ENCODE results near the gene TIMM23B. TPM values are rescaled to one million over a fixed set of nuclear protein-coding genes. Genes with fewer than 3 reads are reported as not detected.
"Not testable (repeated sequence)": the region's sequence is repeated elsewhere in the genome, so short reads cannot be mapped to it uniquely, and the experiment has no call there.

Gene TIMM23B, protein sequence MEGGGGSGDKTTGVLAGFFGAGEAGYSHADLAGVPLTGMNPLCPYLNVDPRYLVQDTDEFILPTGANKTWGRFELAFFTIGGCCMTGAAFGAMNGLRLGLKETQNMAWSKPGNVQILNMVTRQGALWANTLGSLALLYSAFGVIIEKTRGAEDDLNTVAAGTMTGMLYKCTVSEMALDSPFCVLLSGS
- 10 to 100 TPM; 16.8 to 36.1 (median 24.8) TPM for total RNA-seq

DNA sequence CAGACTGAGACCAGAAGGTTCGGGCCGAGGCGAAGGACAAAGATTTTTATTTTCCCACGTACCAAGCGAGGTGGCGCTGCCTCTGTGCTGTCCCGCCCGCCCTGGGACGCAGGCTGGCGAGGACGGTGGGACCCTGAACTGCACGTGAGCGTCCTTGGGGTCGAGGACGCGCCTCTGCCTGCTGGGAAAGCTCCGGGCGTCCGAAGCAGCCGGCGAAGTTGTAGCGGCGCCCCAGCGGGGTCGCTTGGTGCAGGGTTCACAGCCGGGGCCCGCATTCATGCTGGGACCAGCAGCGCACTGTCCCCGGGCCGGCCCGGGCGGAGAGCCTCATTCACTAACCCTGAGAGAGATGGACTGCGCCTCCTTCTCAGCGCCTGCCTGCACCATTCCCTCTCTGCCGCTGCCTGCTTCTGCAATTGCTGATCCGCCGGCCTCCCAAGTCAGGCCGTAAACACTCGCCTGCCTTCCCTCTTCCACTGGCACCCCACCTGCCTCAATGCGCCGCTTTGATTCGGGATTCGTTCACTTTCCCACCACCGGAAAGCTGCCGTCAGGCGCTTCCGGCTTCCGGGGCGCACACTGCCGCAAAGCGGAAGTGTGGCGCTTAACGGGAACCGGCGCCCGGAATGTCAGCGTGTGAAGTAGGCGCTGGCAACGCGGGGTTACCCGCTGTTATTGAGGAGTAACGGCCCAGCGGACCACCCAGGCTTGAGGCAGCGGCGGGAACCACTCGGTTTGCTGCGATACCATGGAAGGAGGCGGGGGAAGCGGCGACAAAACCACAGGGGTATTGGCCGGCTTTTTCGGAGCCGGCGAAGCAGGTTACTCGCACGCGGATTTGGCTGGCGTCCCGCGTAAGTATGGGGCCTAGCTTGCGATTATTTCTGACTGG, at the start of gene TIMM23B, which contains the start of gene PARG:
Gene TIMM23B, plus strand, starts transcription at position 607 of the 892 bp plus-strand sequence. Its CDS starts 142 bp downstream, at position 749.
Gene PARG, minus strand, starts transcription at position 581 of the 892 bp plus-strand sequence. Its CDS starts 302 bp downstream, at position 279.
- DNase-seq = peak; percentile 71 to 91 (median 85)
- Histone ChIP-seq H3K4me3 (peak within 1 kb of the TSS; percentile 76 to 92 (median 87)), H3K4me1 (peaks cover 0 to 13% (median 0%) of the 10 kb centered on the region in 4 donors), H3K27ac (peak within 1 kb of the TSS; percentile 64 to 79 (median 76))
- not testable (repeated sequence) for H3K27me3 ChIP-seq, H3K36me3 ChIP-seq, H3K9me3 ChIP-seq
- TF ChIP-seq POLR2A (IDR thresholded peaks at IDR 0.05) = peak in 1 of 2 donors; percentile 20
- TF ChIP-seq, protein P1, sequence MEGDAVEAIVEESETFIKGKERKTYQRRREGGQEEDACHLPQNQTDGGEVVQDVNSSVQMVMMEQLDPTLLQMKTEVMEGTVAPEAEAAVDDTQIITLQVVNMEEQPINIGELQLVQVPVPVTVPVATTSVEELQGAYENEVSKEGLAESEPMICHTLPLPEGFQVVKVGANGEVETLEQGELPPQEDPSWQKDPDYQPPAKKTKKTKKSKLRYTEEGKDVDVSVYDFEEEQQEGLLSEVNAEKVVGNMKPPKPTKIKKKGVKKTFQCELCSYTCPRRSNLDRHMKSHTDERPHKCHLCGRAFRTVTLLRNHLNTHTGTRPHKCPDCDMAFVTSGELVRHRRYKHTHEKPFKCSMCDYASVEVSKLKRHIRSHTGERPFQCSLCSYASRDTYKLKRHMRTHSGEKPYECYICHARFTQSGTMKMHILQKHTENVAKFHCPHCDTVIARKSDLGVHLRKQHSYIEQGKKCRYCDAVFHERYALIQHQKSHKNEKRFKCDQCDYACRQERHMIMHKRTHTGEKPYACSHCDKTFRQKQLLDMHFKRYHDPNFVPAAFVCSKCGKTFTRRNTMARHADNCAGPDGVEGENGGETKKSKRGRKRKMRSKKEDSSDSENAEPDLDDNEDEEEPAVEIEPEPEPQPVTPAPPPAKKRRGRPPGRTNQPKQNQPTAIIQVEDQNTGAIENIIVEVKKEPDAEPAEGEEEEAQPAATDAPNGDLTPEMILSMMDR (IDR thresholded peaks at IDR 0.05) = peak in 1 of 6 experiments; percentile 16

DNA sequence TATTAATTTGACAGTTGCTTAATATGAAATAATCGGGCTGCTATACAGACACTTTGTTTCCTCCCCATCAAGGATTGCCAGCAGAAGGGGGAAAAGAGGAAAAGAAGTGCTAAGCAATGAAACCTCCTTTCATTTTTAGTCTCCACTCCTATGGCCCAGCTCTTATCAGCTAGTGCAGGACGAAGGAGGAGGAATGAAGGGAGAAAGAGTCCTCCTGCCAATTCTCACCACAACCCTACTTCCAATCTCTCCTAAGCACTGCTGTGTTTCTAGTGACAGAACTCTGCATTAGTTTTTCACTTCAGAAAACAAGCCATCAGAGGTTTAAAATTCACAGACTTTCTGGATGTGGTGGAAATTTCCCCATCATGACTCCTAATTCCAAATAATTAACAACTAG, 41.9 kb upstream of the TIMM23B start:
- not testable (repeated sequence) for DNase-seq, H3K27me3 ChIP-seq, H3K36me3 ChIP-seq, H3K9me3 ChIP-seq, H3K4me3 ChIP-seq, H3K27ac ChIP-seq, H3K4me1 ChIP-seq

DNA sequence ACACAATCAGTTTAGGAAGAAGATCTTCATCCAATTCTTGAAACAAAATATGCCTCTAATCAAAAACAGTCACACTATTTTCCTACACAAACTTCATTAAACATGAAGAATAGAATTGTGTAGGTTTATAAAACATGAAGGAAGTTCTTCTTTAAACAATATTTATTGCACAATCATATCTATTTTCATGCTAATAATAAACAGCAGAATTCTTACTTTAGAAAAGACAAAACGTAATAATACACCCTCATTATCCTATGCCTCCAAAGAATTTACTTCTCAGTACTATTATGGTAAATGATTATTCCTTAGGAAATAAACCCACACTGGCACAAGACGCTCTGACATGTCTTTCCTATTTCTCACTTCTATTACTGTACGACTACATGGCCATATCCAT, 41.4 kb upstream of the TIMM23B start:
- H3K27ac ChIP-seq, H3K4me3 ChIP-seq, H3K4me1 ChIP-seq, H3K27me3 ChIP-seq, H3K36me3 ChIP-seq, DNase-seq, H3K9me3 ChIP-seq: not testable (repeated sequence)

DNA sequence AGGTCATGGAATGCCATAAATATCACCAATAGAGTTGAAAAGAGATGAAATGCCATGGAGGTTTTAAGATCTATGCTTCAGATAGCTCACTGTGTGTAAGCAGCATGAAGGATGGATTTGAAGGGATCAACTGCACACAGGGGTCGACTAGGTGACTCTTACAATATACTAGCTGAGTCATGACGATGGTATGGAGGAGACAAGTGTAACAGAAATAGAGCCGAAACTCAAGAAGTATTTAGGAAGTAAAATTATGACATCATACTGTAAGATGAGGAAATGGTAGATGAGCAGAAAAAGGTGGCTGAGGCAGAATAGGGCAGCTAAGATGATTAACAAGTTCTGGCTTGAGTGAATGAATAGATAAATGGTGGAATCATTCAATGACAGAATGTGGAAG, 38.0 kb upstream of the TIMM23B start:
- H3K4me3 ChIP-seq, H3K9me3 ChIP-seq, DNase-seq, H3K4me1 ChIP-seq, H3K27ac ChIP-seq, H3K27me3 ChIP-seq, H3K36me3 ChIP-seq: not testable (repeated sequence)

DNA sequence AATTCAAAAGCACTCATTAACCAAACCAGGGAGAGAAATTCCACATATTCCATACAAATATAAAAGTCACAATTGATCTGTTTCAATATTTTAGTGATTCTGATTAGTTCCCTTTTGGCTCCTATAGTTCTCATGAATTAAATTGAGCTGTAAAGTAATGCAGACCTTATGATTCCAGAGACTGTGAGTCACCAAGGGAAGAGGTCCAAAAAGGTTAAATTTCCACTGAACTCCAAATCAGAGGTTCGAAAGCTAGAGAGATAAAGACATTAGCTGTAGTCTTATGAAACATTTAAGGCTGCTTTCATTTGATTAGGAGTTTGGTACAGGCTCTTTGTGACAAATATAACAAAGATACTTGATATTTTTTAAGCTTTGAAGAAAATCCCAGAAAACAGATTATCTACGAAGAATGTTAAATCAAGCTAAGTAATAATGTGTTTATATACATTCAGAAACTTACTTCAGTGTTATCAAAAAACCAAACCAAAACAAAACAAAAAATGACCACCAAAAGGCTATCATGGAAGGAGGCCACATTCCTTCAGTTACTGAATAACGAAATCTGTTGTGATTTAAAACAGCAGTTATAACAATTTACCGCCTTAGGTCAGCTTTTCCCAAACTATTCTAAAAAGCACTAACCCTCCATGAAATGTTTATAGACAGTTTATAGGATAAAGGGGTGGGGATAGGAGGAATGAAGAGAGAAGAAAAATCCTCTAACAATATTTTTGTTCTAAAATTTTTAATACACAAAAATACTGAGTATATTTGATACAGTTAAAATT, 33.4 kb upstream of the TIMM23B start:
- not testable (repeated sequence) for H3K9me3 ChIP-seq, H3K27ac ChIP-seq, DNase-seq, H3K4me3 ChIP-seq, H3K36me3 ChIP-seq, H3K27me3 ChIP-seq, H3K4me1 ChIP-seq

DNA sequence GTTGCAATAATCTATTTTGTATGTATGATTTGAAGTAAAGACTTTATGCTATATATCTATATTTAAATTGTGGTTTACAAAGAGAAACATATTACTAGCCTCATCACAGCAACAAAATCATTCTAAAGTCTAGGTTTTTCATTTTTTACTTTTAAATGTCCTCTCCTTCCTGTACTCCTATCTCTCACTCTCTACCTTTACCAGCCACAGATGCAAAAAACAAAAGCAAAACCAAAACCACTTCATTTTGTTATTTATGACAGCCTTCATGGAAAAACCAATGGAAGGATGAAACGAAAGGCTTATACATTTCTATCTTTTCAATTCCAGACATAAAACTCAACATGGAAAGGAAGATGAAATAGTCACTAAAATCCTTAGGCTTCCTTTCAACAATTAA, 31.6 kb upstream of the TIMM23B start:
- H3K27me3 ChIP-seq, H3K27ac ChIP-seq, H3K9me3 ChIP-seq: not testable (repeated sequence)

DNA sequence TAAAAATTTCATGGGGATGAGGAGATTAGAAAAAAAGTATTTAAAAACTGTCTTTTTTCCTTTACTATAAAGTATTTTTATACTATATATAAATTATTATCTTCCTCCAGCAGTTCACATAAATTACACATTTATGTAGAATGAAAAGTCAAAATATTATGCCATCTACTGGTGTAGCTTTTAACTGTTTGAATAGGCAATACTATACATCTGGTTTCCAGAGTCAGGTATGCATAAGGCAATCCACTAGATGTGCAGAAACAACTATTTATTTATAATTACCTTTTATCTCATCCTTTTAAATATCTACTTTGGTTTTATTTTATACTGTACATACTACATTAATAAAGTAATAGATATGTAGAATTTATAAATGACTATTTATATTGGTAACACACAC, 25.4 kb upstream of the TIMM23B start:
- H3K27ac ChIP-seq, DNase-seq, H3K36me3 ChIP-seq, H3K9me3 ChIP-seq, H3K27me3 ChIP-seq, H3K4me3 ChIP-seq, H3K4me1 ChIP-seq: not testable (repeated sequence)

More for the DNA sequence above, 31.6 kb upstream of the TIMM23B start:
- not testable (repeated sequence) for DNase-seq, H3K4me3 ChIP-seq, H3K4me1 ChIP-seq, H3K36me3 ChIP-seq

DNA sequence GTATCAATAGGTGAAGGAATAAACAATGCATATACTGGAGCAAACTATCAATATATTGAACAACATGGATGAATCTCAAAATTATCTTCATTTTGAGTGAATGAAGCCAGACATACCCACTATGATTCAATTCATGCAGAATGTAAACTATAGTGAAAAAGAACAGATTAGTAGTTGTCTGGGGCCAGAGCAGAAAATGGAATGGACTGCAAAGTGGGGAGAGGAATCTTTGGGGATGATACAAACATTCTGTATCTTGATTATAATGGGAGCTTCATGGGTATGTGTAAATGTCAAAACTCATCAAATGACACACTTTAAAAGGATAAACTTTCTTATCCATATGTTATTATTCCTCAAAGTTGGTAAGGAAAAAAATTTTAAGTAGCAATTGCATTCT, 23.9 kb upstream of the TIMM23B start:
- not testable (repeated sequence) for DNase-seq, H3K4me3 ChIP-seq, H3K36me3 ChIP-seq, H3K27ac ChIP-seq, H3K4me1 ChIP-seq, H3K27me3 ChIP-seq, H3K9me3 ChIP-seq

DNA sequence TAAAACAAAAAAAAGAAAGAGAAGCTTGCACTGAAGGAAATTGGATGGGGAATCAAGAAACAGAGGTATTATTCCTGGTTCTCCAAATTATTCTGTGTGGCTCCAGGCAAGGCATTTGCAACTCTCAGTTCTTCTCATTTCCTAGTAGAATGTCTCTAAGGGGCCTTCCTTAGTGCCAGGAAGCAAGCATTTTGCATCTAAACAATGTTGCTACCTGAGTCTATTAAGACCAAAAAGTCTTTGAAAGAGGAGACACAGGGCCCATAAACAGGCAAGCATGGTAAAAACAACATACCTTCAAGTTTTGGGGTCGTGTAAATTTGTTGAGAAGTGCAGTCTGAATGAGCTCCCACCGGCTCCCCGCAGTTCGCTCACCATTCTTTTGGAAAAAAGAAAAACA, 19.8 kb upstream of the TIMM23B start:
- H3K27ac ChIP-seq, H3K27me3 ChIP-seq, H3K36me3 ChIP-seq, H3K9me3 ChIP-seq, H3K4me1 ChIP-seq, DNase-seq, H3K4me3 ChIP-seq: not testable (repeated sequence)

DNA sequence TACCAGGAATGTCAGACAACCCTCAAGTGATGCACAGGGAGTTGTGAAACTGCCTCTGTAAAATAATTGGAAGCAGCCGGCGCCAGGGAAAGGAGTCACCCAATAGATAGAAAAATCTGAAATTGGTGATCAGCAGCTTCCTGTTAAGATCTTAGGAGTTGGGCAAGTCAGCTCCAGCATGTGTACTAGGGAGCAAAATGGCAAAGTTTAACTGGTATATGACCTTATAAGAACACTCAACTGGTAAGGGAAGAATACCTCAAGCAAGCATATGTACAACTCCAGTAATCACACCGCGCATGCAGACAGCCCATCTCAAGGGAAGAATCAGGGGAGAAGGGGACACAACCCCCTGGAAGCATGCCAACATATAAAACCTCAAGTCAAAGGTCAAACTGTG, 18.3 kb upstream of the TIMM23B start:
- H3K27me3 ChIP-seq, H3K4me3 ChIP-seq, H3K36me3 ChIP-seq, DNase-seq, H3K9me3 ChIP-seq, H3K4me1 ChIP-seq, H3K27ac ChIP-seq: not testable (repeated sequence)

DNA sequence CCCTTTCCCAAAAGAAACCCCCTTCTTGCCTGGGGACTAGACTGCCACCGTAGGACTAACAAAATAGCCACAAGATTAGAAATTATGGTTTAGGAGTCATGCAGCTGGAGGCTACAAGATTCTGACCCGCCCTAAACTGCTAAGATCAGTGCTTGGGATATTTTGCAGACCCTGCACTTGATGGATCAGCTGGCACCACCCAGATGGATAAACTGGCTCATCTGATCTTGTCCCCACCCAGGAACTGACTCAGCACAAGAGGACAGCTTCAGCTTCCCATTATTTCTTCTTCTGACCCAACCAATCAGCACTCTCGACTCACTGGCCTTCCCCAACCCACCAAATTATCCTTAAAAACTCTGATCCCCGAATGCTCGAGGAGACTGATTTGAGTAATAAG, 10.6 kb upstream of the TIMM23B start:
- DNase-seq, H3K36me3 ChIP-seq, H3K27me3 ChIP-seq, H3K9me3 ChIP-seq, H3K27ac ChIP-seq, H3K4me3 ChIP-seq, H3K4me1 ChIP-seq: not testable (repeated sequence)

DNA sequence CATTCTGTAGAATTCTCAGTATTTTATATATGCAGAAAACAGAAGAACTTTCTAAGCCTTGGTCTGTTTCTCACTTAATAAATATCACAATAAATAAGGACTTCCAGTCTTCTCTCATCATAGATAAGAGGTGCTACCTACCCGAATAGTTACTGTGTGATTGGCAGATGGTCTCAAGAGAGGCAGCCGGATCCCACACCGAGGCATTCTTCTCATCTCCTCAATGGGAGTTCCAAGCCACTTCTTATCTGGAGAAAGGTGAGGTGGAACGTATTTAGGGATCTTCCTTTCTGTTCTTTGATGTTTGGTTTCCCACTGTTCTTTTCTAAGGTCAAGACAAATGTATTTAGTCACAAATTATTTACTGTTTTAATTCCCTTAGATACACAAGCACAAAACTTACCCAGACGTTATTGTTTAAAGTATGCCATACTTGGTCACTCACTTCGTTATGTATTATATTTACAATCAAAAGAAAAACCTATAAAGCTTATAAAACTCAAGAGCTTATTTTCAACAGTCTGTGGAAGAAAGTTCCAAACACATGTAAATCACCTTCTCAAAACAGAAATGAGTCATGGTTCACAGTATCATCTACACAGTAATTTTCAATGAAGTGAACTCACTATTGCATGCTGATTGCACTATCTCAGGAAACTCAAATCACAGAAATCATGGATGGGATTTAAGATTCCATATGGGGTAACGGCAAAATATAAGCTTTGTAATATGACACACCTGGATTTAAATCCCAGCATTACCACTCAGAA, 9.7 kb upstream of the TIMM23B start:
- not testable (repeated sequence) for H3K27ac ChIP-seq, H3K27me3 ChIP-seq, DNase-seq, H3K36me3 ChIP-seq, H3K9me3 ChIP-seq, H3K4me3 ChIP-seq, H3K4me1 ChIP-seq

DNA sequence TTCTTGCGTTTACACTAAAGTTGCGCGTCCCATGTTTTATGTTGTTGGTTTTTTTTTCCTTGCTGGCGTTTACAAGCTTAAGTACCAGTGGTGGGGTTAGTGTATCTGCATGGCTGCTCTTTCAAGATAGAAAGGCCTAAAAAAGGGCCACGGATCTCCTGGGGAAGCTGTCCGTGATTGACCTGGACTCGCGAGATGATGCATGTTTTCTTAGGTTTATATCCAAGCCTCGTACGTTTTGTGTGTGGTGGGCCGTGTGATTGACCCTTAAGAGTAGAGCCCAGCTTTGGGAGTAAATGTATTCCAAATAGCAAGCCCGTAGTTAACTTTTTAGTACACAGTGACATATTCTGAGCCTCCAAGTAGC, 469 bp downstream of the TIMM23B start:
- H3K9me3 ChIP-seq, H3K27me3 ChIP-seq, H3K36me3 ChIP-seq, DNase-seq: not testable (repeated sequence)
- Histone ChIP-seq H3K4me1 (peaks cover 0 to 13% (median 0%) of the 10 kb centered on the region in 4 donors), H3K4me3 (peak overlapping the region; percentile 76 to 92 (median 87)), H3K27ac (peak overlapping the region; percentile 64 to 79 (median 76))
